ENCODE measurements around the gene SOS2.
A peak's percentile ranks its signal among the peaks of the same experiment; 100 is the strongest.

SOS2 gene

GRCh38 chr14:50262865-50263264 lies 31.5 kb upstream of the SOS2 start:
- Histone ChIP-seq H3K4me1 (ENCODE audit: insufficient read depth, poor library complexity, severe bottlenecking) (no peaks in the 10 kb centered on the region), H3K27ac (ENCODE audit: poor library complexity, severe bottlenecking) (no peak overlapping the region), H3K27me3 (ENCODE audit: insufficient read depth, poor library complexity, severe bottlenecking) (no peaks in the 10 kb centered on the region), H3K9me3 (ENCODE audit: severe bottlenecking) (no peaks in the 10 kb centered on the region), H3K4me3 (ENCODE audit: severe bottlenecking) (no peak overlapping the region), H3K36me3 (ENCODE audit: low read depth) (peaks cover 13% of the 10 kb centered on the region)
- DNase-seq (ENCODE audit: low spot score) (no peak), ATAC-seq (ENCODE audit: low read depth) (no peak)
- no peak for TF ChIP-seq CTCF (IDR thresholded peaks at IDR 0.05; ENCODE audit: poor library complexity, severe bottlenecking)

GRCh38 chr14:50260511-50260910 lies 29.1 kb upstream of the SOS2 start:
- ATAC-seq (ENCODE audit: low read depth) (peak; percentile 62), DNase-seq (ENCODE audit: low spot score) (no peak)

GRCh38 chr14:50260072-50260471 lies 28.7 kb upstream of the SOS2 start:
- Histone ChIP-seq H3K4me3 (ENCODE audit: severe bottlenecking) (no peak overlapping the region), H3K27me3 (ENCODE audit: insufficient read depth, poor library complexity, severe bottlenecking) (no peaks in the 10 kb centered on the region), H3K4me1 (ENCODE audit: insufficient read depth, poor library complexity, severe bottlenecking) (no peaks in the 10 kb centered on the region), H3K36me3 (ENCODE audit: low read depth) (peaks cover 9% of the 10 kb centered on the region), H3K9me3 (ENCODE audit: severe bottlenecking) (no peaks in the 10 kb centered on the region), H3K27ac (ENCODE audit: poor library complexity, severe bottlenecking) (no peak overlapping the region)
- no peak for TF ChIP-seq CTCF (IDR thresholded peaks at IDR 0.05; ENCODE audit: poor library complexity, severe bottlenecking)
- no peak for DNase-seq (ENCODE audit: low spot score)
- ATAC-seq (ENCODE audit: low read depth), result no peak

More at GRCh38 chr14:50260511-50260910, 29.1 kb upstream of the SOS2 start:
- Histone ChIP-seq H3K4me3 (ENCODE audit: severe bottlenecking) (no peak overlapping the region), H3K27me3 (ENCODE audit: insufficient read depth, poor library complexity, severe bottlenecking) (no peaks in the 10 kb centered on the region), H3K4me1 (ENCODE audit: insufficient read depth, poor library complexity, severe bottlenecking) (no peaks in the 10 kb centered on the region), H3K36me3 (ENCODE audit: low read depth) (peaks cover 13% of the 10 kb centered on the region), H3K9me3 (ENCODE audit: severe bottlenecking) (no peaks in the 10 kb centered on the region), H3K27ac (ENCODE audit: poor library complexity, severe bottlenecking) (no peak overlapping the region)
- peak; percentile 71 for TF ChIP-seq CTCF (IDR thresholded peaks at IDR 0.05; ENCODE audit: poor library complexity, severe bottlenecking)

- Histone ChIP-seq H3K4me1 (ENCODE audit: insufficient read depth, poor library complexity, severe bottlenecking) (no peaks in the 10 kb centered on the region), H3K27ac (ENCODE audit: poor library complexity, severe bottlenecking) (no peak overlapping the region), H3K9me3 (ENCODE audit: severe bottlenecking) (no peaks in the 10 kb centered on the region), H3K27me3 (ENCODE audit: insufficient read depth, poor library complexity, severe bottlenecking) (no peaks in the 10 kb centered on the region), H3K4me3 (ENCODE audit: severe bottlenecking) (no peak overlapping the region), H3K36me3 (ENCODE audit: low read depth) (no peaks in the 10 kb centered on the region; the same call in 1 of the 2 replicates)
- no peak for TF ChIP-seq CTCF (IDR thresholded peaks at IDR 0.05; ENCODE audit: poor library complexity, severe bottlenecking)
- ATAC-seq (ENCODE audit: low read depth) (no peak), DNase-seq (ENCODE audit: low spot score) (no peak)
Measured at GRCh38 chr14:50257732-50258131, 26.4 kb upstream of the SOS2 start.

- DNase-seq (ENCODE audit: low spot score), result no peak
- H3K36me3 ChIP-seq (ENCODE audit: low read depth), result 0 out of 2 replicates have a peak, but pooled peaks cover 4% of the 10 kb centered on the region
- no peak overlapping the region for H3K4me3 ChIP-seq (ENCODE audit: severe bottlenecking)
- H3K9me3 ChIP-seq (ENCODE audit: severe bottlenecking), result no peaks in the 10 kb centered on the region
- peaks cover 3% of the 10 kb centered on the region for H3K4me1 ChIP-seq (ENCODE audit: insufficient read depth, poor library complexity, severe bottlenecking)
- H3K27me3 ChIP-seq (ENCODE audit: insufficient read depth, poor library complexity, severe bottlenecking), result no peaks in the 10 kb centered on the region
- TF ChIP-seq CTCF (IDR thresholded peaks at IDR 0.05; ENCODE audit: poor library complexity, severe bottlenecking), result no peak
- no peak for ATAC-seq (ENCODE audit: low read depth)
- no peak overlapping the region for H3K27ac ChIP-seq (ENCODE audit: poor library complexity, severe bottlenecking)
Measured at GRCh38 chr14:50254248-50254647, 22.9 kb upstream of the SOS2 start.
